GM19455 (cell line): ENCODE data around the gene TMEM235.
"Not testable (repeated sequence)": the region's sequence is repeated elsewhere in the genome, so short reads cannot be mapped to it uniquely, and the experiment has no call there.

Experiments used
- ATAC-seq: cut with Tn5 transposase; IDR thresholded peaks from one replicate; pipeline ENCODE4 v1.9.1; 2021; ENCODE audit not compliant: unreplicated experiment

Gene TMEM235

DNA sequence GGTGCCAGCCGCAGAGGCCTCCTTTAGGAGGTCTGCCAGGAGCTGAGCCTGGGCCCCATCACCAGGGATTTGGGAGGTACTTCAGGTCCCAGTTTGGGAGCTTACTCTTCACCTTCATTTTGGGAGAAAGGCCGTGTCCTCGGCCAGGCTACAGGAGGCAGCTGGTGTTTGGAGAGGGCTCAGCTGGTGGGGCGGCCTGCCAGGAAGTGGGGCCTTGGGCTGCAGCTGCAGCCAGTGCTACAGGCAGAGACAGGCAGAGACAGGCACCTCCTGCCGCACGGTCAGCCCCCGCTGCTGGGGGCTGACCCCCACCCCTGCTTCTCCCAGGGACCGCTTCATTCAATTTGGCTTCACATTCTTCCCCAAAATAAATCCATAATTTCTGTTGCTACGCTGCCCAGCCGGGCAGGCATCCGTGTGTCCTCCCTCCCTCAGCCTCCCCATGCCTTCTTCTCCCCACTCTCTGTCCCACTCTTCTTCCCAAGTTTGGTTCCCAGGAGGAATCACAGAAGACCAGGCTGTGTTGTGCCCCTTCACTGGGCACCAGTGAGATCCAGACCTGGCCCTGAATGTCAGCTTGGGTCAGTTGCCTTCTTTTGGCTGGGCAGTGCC, 6.1 kb downstream of the TMEM235 start:
- no peak for ATAC-seq

DNA sequence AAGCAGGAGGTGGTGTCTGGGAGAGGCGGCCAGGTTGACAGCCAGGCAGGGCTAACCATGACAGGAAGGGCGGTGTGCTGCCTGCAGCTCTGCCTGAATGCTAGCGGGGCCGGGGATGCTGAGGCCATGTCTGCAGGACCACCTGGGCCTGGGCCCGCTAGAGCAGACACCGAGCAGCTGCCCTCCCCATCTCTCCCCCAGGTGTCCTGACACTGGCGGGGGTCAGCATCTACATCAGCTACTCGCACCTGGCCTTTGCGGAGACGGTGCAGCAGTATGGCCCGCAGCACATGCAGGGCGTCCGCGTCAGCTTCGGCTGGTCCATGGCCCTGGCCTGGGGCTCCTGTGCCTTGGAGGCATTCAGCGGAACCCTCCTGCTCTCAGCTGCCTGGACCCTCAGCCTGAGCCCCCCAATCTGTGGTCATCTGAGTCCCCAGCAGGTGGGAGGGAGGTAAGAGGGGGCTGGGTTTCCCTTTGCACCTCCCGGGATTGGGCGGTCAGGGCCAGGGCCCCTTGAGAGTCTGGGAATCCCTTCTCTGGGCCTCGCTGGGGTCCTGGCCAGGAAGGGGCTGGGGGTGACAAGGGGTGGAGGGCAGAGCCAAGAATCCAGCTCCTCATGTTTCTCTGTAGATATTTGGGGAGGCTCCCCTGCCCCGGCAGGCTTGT, 7.5 kb downstream of the TMEM235 start:
- ATAC-seq = no peak

DNA sequence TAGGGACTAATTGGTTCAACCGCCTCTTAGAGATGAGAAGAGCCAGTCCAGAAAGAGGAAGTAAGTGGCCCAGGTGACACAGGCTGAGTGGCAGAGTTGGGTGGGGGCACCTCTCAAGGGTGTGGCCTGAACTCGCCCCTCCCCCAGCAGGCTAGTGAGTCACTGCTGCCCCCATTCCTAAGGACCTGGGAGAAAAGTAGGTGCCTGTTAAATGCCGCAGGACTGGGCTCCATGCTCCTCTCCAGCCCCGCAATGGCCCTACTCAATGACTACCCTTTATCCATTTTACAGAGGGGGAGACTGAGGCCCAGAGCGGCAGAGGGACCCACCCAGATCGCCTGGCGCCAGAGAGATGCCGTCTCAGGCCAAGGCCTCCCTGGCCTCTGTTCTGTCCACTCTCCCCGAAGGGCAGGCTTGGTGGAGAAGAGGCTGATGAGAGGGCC, 8.1 kb downstream of the TMEM235 start:
- no peak for ATAC-seq

DNA sequence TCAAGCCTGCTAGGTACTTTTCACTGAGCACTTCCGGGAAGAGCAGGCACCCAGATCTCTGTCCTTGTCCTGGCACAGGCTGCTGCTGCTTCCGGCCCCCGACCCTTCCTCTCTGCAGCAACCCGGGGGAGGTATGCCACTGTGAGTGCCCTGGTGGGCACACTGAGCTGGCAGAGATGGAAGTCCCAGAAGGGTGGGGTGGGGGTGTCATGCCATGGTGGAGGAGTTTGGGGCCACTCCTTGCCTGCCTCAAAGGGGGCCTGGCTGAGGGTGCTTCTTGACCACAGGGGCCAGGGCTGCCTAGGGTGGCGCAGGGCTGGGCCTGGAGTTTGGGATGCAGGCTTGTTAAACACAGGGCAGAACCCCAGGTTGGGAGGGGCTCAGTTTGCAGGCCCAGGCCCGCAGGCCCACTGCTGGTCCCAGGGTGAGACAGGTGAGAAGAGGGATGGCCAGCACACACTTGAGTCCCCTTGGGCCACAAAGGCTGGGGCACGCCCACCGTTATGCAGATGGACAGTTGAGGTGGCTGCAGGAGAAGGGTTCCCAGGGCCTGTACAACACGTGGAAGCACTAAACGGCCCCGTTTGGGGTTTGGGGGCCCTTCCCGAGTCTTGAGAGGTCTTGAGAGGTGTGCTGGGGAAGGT, 8.7 kb downstream of the TMEM235 start:
- ATAC-seq = no peak

DNA sequence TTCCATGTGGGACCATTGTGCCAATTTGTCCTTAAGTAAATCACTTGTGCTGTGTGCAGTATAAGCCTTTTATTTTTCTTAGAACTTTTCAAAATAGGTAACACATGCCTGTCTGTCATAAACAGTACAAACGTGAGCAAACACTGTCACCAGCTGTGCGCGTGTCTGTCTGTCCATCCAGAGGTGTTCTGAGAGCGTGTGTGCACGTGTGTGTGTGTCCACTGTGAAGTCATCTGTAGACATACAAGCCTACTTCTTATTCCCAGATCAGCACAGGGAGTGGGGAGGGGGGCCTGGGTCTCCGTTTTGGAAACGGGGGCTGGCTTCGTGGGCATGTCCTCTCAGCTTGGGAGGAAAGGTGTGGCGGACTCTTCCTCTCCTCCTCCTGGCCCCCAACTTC, 9.4 kb downstream of the TMEM235 start:
- no peak for ATAC-seq

DNA sequence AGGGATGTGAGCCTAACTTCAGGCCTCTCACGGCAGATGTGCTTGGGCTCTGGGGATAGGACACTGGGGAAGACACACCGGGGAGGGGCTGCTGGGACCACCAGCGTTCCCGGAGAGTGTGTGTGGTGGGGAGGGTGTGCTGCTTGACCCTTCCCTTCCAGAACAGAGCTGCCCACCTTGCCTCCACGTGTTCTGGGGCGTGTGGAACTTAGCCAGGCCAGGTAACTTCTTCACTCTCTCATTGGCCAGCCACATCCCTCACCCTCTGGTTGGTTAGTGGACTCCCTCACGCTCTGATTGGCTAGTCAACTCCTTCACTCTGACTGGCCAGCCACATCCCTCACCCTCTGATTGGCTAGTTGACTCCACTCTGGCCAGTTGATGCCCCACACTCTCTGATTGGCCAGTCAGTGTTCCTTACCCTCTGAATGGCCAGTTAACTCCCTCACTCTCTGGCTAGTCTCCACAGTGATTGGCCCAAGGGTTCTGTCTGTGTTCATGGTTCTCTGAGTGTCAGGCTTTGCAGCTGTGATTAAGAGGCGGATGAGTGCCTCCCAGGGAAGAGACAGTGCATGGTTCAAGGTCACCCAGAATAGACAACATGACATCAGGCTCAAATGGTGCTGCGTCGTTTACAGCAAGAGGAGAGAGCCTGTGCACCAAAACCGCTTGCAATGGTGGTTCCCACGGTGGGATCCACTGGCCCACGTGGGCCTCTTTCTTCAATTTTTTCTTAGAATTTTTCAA, 10.0 kb downstream of the TMEM235 start:
- no peak for ATAC-seq

DNA sequence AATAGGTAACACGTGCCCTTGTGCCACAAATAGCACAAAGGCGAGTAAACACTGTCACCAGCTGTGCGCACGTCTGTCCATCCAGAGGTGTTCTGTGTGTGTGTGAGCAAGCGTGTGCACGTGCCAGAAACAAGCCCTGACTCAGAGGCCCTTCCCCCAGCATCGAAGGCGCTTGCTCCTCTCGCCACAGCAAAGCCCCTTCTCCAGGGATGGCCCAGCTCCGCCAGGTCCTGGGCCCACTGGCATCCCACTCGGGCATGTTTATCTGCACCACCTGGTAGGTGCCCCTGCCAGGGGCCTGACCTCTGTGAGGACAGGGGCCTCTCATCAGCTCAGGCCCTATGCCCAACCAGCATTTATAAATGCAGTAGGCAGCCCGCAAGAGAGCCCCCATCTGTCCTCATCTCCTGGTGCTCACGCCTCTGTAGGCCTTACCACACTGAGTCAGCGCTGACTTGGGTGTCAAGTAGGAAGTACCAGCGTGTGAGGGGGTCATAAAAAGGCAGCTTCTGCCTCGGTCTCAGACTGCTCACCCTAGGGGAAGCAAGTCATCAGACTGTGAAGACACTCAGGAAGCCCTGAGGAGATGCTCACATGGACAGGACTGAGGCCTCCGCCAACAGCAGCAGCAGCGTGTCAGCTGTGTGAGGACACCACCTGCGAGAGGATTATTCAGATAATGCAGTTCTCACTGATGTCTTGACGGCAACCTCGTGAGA, 10.8 kb downstream of the TMEM235 start:
- no peak for ATAC-seq

DNA sequence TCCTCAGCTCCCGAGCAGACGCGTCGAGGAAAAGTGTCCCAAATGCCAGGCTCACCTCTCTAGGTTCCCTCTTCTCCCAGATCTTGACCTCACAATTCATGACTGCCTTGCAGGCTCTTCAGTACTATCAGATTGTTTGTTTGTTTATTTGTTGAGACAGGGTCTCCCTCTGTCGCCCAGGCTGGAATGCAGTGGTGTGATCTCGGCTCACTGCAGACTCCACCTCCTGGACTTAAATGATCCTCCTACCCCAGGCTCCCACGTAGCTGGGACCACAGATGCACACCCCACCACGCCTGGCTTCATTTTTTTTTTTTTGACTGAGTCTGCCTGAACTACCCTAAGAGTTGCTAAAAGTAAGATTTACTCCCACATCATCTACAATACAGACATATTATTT, 15.9 kb downstream of the TMEM235 start:
- no peak for ATAC-seq

DNA sequence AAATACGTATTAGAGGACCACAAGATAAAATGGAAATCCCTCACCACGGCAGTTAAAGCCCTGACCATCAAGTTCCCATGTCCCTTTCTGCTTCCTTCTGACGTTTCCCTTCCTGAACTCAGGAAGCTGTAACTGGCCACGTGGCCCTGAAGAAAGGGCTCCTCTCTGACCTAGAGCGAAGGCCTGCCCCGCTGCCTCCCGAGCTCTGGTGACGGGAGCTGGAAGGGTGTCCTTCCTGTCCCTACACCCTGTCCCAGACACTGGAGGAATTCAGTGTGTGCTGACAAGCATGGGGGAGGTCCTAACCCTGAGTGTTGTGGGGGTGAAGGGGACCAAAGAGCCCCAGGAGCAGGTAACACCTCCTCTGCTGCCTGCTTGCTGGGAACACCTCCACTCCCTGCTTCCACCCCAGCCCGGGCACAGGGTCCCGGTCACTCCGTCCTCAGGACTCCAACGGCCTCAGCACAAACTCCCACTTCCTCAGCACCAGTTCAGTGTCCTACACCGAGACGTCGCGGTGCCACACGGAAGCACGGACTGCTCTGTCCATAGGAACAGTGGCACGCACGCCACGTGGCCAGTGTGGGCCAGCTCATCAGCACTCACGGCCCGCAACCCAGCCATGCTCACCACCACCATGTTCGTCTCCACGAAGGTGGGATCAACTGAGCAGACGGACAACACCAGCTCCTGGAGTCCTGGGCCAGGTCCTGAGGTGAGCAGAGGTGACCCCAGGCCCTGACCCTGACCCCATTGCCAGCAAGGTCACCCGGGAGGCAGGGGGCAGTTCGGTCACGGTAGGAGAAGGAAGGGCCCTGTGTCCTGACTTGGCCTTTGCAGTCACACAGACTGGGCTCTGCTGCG, 16.9 kb downstream of the TMEM235 start:
- no peak for ATAC-seq

DNA sequence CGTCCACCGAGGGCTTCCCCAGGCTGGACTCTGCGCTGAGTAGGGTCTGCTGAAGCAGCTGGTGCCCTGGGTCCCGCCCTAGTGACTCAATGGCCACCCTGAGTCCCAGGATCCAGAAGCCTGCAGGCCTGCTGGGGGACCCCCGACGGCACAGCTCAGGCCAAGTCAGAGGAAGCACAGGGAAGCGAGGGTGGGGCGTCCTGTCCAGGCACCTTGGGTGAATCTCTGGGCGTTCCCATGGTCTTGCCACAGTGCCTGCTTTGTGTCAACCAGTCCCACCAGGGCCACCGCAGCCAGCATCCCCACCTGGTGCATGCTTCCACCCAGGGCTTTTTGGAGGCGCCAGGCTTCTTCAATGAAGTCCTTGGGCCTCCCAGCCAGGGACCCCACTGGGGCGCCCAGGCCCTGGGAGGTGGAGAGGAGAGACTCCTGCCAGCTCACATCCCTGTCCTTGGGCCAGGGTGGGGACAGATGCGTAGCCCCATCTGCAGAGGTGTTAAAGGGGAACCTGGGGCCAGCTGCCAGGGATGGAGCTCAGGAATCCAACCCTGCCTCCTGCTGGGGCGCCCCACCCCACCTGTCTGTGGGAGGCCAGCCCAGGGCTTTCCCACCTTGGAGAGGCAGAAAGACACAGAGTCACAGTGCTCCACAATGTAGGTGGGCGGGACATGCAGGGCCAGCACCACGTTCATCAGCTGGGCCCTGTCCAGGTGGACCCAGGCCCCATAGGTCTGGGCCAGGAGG, 17.8 kb downstream of the TMEM235 start:
- no peak for ATAC-seq

DNA sequence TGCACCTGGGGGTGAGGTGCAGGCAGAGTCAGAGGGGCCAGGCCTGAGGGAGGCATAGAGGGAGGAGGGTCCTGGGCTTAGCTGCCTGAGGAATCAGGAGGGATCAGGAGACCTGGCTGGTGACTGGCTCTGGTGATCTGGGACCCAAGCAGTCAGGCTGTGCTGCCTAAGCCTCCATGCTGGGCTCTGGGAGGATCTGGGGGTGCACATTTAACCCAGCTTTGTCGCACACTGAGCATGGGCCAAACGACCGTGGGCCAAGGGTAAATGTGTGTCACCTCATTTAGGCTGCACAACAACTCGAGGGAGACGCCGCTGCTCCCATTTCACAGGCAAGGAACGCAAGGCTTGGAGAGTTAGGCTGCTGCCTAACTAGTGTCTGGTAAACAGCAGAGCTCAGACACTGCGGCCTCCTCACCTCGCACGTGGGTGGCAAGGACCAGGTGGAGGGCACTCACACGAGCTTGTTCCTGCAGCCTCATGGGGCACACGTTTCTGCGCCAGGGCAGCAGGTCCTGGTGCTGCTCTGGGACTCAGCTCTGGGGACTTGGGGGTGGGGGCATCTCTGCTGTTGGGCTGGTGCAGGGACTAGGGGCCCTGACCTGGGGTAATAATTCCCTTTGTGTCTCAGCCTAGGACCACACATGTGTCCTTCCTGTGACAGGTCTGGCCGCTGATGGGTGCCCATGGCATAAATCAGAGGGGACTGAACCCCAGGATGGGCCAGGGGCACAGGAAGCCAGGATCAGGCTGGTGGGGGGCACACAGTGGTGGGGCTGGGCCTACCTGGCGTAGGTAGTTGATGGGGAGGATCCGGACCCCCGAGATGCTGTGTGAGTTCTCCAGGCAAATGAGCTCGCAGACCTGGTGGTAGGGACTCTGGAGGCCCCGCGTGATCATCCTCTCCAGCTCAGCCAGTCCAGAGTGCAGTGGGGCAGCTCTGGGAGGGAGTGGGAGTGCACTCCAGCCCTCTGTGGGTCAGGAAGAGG, 18.7 kb downstream of the TMEM235 start:
- no peak for ATAC-seq

DNA sequence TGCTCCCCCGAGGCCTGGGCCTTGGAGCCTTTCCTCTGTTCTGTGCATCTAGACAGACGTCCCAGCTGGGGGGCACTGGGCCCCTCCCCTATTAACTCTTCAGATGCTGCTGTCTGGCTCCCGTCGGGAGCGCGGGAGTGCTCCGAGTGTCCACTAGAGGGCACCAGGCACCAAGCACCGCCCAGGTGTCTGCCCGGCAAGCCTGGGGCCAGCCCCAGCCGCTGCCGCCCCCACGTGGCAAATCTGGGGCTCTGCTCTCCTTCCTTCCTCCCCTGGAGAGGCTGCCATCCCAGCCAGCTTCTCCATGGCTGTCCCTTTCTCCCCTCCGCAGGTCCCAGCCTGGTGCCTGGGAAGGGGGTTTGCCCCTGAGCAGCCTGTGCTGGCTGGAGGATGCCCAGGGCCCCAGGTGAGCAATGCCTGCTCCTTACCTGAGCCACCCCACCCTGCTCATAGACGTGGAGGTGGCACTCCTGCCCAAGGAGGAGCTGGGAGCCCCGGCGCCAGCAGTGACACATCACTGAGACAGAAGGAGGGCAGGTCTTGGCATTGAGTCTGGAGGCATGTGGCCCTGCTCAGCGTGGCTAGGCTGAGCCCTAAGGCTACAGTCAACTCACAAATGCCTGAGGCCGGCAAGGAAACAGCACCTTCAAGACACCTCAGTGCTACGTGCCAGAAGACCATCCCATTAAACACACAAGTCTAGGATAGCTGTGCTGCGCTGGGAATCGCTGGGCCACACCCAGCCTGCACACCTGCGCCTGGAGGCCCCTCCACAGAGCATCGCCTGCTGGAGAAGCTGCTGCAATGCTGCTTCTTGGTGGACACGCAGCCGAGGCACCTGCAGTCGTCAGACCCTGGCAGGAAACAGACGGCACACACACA, 19.7 kb downstream of the TMEM235 start:
- no peak for ATAC-seq

DNA sequence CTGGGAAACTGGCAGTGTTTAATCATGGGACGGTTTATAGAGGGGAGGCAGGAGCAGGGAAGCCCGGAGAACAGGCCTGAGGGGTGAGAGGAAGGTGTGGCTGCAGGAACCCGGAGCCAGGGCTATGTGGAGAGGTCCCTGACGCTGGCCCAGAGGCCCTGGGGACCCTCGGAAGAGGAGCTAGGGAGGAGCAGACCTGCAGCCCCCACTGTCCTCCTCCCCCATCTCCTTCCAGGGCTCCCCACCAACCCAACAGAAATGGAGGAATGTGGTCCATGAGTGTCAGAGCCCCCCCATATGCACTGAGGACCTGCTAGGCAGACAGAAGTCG, 20.3 kb downstream of the TMEM235 start:
- ATAC-seq = no peak

DNA sequence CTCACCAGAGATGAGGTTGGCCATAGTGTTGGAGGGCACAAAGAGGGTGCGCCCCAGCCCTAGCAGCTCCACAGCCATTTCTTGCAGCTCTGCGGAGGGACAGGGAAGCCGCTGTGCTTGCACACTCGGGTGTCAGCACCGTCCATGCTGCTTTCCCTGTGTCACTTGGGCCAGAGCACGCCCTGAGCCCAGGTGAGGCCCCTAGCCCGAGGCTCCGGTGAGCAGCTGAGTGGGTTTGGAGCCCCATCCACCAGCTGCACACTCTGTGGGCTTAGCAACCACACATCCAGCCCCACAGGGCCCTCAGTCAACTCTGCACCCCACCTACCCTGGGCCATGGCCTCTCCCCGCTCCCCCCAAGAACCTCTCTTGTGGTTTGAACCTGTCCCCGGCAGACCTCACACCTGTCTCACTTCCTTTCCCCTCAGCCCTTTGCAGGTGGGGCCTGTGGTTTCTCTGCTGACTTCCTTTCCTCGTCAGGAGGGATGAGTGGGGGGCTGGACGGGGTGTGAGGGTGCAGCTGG, 20.7 kb downstream of the TMEM235 start:
- ATAC-seq = no peak

DNA sequence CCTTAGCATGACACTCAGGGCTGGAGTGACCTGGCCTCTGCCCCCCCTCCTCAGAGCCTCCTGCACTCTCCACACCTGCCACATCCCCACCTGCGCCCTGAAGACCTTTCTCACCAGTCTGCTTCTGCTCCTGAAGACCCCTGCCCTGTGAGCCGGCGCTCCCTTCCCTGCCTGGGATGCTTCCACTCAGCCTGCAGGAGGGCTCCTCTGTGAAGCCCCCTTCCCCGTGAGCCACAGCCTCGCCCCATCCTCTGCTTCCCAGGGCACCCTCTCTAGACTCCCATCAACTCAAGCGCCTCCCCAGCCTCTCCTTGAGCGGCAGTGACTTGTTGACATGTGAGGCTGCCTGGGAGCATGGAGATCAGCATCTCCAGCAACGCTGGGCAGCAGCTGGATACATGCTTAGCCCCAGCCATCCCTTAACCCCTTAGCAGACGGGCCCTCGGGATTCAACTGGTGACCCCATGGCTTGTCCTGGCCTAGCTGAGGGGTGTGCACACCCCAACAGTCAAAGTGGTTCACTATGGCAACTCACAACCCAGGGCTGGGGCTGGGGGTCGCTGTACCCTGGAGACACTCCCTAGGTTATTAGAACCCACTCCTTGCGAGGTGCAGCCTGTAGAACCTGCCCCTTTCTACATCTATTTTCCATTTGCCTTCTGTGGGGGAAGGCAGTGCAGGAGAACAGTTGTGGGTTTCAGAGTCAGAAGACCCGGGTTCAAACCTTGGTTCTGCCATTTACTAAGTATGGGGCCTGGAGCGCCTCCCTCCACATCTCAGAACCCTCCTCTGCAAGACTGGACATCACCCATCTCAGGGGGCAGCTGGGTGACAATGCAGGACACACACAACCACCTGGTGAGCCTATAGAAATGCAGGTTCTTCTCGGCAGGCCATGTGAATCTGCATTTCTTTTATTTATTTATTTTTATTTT, 21.5 kb downstream of the TMEM235 start:
- ATAC-seq = no peak

DNA sequence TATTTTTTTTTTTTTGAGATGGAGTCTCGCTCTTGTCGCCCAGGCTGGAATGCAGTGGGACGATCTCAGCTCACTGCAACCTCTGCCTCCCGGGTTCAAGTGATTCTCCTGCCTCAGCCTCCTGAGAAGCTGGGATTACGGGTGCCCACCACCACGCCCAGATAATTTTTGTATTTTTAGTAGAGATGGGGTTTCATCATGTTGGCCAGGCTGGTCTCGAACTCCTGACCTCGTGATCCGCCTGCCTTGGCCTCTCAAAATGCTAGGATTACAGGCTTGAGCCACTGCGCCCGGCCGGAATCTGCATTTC, 22.2 kb downstream of the TMEM235 start:
- ATAC-seq = not testable (repeated sequence)
